ELF-1 (cell line): ENCODE results near the gene ENAH.

Experiments
- DNase-seq: peaks from one replicate; pipeline ENCODE4 v3.0.0-alpha.2; 2016; ENCODE audit warnings: low read depth, low spot score

Gene ENAH

GRCh38 chr1:225460021-225460736, 192.7 kb downstream of the ENAH start:
- DNase-seq: no peak

GRCh38 chr1:225458222-225458631, 194.7 kb downstream of the ENAH start:
- no peak for DNase-seq

- no peak for DNase-seq
Observed at GRCh38 chr1:225454733-225455132, 198.2 kb downstream of the ENAH start.

- no peak for DNase-seq
Observed at GRCh38 chr1:225453797-225454648, 198.9 kb downstream of the ENAH start.

- DNase-seq: no peak
Observed at GRCh38 chr1:225451840-225452515, 200.9 kb downstream of the ENAH start.

- no peak for DNase-seq
Observed at GRCh38 chr1:225451340-225451739, 201.6 kb downstream of the ENAH start.

GRCh38 chr1:225450491-225451191, 202.3 kb downstream of the ENAH start:
- no peak for DNase-seq

- no peak for DNase-seq
Observed at GRCh38 chr1:225449774-225450173, 203.1 kb downstream of the ENAH start.

GRCh38 chr1:225449261-225449660, 203.7 kb downstream of the ENAH start:
- no peak for DNase-seq

GRCh38 chr1:225448146-225448805, 204.6 kb downstream of the ENAH start:
- DNase-seq: no peak

GRCh38 chr1:225447650-225448089, 205.3 kb downstream of the ENAH start:
- DNase-seq: no peak

- peak; percentile 93 for DNase-seq
Observed at GRCh38 chr1:225446981-225447615, 205.8 kb downstream of the ENAH start.

- peak; percentile 88 for DNase-seq
Observed at GRCh38 chr1:225446595-225446960, 206.3 kb downstream of the ENAH start.

GRCh38 chr1:225445639-225446594, 207.0 kb downstream of the ENAH start:
- peak; percentile 77 for DNase-seq

- DNase-seq: no peak
Observed at GRCh38 chr1:225442123-225442505, 210.8 kb downstream of the ENAH start.

GRCh38 chr1:225441314-225442122, 211.4 kb downstream of the ENAH start:
- DNase-seq: no peak

- no peak for DNase-seq
Observed at GRCh38 chr1:225440380-225441221, 212.3 kb downstream of the ENAH start.
